Left kidney (tissue), 2 donors: Measurements from ENCODE around the gene PROX1. TPM values are rescaled to one million over a fixed set of nuclear protein-coding genes. Genes with fewer than 3 reads are reported as not detected.

Experiments
- DNase-seq: peaks from one replicate; pipeline ENCODE4 v3.0.0-alpha.2; 2013
- polyA plus RNA-seq: library from polyadenylated mRNA; unstranded; fragments of 120-200 nt; gene quantifications from one replicate; pipeline ENCODE4 v1.2.1, GENCODE V29; 2013; ENCODE audit not compliant: insufficient read length

The PROX1 gene
- polyA plus RNA-seq, 1 donor = 8.5 TPM

DNA sequence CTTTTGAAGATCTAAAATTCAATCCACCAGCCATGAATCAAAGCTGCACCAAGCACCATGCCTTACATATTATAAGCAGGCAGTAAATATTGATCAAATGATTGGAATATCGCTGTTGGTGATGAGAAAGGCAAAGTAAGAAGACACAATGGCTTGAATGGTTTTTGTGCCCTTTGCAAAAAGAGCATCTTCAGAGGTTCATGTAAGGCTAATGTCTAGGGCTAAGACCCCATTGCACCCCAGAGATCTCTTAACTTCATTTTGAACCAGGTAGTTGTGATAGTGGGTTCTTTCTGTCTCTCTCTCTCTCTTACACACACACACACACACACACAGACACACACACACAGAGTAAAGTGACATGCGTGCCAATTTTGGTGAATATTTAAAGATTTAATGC is 12.0 kb downstream of the PROX1 start:
- no peak for DNase-seq

DNA sequence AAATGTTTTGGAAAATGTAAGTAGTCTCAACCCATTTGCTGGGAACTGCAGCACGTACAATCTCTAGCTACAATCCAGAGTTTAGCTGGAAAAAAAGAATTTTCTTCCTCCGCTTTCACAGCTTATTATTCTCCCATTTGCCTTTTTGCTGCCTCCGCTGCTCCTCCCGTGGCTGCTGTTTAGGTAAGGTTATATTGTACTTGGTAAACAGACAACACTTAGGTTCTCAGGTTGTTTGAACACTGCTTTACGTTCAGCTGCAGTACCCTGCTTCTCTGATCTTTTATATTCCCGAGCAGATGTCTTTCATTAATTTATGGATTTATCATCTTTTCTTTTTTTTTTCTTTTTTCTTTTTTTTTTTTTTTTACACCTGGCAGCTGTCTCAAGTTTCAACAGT is 14.3 kb downstream of the PROX1 start:
- no peak for DNase-seq

DNA sequence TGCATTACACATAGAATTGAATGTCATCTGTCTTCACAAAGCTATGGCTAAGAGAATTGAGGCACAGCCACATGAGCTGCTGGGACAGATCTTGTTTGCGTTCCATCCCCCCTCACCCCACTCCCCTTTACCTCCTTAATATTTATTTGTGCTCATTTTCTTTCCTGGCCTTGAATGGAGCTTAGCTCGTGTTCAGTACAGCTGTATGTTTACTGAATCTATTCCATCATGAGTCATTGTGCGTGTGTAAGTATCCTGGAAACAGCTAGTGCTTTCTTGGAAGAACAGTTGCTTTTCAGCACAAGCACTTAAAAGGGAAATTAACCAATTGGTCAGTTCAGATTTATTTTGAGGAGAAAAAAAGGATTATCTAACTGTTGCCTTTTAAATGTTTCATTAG is 14.7 kb downstream of the PROX1 start:
- DNase-seq = no peak

DNA sequence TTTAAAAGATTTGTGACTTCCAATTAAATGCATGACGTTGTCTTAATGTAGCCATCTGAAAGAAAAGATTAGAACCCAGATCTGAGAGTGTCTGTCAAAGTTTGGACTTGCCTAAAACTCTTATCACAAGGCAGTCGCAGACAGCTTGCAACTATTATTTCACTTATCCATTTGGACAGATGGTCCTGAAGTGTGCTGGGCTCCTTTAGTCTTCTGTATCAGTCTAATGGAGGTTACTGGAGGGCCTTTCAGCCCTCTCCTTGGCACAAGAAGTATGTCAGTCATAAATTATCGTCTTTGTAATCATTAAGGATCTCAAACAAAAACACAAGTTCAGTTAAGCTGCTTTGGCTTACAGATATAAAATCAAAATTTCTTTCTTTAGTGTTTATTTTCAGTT is 15.5 kb downstream of the PROX1 start:
- DNase-seq = no peak

DNA sequence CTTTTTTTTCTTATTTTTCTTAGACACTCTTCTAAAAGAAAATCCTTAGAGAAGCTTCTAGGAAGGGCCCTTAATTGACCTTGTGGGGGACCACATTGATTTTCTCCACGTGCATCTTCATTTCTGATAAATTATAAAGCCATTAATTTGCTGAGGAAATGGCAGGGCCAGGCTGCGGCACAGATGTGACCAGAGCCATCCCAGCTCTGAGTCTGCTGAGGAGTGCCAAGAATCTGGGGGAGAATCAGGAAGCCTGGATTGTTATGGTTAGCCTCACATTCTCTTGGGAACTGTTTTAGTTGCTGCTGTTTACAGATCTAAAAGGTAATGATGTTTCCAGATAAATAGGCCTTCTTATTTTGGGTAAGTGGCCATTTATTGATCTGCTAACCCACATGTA is 16.2 kb downstream of the PROX1 start:
- no peak for DNase-seq

DNA sequence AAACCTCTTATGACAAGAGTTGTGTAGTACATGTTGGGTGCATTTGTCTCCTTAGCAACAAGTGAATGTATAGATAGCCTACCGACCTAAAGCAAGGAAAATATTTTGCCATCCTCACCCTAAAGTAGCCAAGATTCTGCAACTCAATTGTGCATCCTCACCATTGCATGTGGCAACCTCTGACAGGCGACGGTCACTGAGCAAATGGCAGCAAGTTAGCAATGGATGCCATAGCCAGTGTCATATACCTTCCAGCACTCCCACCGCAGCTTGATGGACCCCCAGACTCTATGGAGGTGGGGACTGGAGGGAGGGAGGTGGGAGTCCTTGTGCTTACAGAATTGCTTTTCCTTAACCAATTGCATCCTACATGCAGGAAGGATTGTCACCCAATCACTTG is 17.0 kb downstream of the PROX1 start:
- no peak for DNase-seq

DNA sequence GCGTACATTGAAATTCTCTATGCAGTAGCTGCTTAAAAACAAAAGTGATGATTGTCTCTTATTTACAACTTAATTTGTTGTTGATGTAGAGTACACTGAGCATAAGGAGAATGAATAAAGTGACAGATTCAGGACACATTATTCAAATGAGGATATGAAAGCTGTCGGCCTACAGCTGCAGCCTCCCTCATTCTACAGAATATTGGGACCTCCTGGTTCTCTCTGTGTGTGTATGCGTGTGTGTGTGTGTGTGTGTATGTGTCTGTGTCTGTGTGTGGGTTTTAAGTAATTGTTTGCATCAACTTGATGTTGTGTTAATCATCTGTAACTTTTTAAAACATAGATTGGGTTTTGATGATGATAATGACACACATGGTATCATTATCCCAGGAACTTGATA is 17.9 kb downstream of the PROX1 start:
- DNase-seq = no peak

DNA sequence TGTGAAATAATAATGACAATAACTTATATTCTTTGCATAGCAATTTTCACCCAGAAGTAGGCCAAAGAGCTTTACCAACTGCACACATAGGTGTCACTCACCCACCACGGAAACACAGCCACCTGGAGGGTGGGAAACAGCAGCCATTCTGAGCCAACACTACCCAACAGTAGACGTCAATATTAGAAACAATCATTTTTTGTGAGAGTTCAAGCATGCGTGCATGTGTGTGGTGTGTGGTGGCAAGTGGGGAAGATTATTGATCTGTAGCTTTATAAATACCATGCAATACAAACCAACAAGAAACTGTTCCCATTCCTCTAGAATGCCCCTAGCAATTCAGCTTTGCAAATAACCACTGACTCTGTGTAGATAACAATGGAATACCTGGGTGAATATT is 19.1 kb downstream of the PROX1 start:
- DNase-seq = no peak

DNA sequence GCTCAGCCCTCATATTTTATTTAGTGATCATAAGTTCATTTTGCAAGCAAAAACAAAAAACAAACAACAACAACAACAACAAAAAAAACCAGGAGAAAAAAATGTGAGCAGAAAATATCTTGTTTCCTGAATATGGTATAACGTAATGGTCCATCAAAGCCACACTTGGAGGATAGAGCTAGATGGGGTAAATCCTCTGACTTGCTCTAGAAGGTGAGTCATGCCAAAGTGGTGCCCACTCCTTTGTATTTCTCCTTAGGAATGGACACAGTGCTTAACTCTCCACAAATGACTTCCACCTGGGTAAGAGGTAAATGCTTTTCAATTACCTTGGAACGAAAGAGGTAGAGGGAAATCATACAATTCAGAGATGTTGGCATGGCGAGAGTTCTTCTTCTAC is 20.6 kb downstream of the PROX1 start:
- no peak for DNase-seq

DNA sequence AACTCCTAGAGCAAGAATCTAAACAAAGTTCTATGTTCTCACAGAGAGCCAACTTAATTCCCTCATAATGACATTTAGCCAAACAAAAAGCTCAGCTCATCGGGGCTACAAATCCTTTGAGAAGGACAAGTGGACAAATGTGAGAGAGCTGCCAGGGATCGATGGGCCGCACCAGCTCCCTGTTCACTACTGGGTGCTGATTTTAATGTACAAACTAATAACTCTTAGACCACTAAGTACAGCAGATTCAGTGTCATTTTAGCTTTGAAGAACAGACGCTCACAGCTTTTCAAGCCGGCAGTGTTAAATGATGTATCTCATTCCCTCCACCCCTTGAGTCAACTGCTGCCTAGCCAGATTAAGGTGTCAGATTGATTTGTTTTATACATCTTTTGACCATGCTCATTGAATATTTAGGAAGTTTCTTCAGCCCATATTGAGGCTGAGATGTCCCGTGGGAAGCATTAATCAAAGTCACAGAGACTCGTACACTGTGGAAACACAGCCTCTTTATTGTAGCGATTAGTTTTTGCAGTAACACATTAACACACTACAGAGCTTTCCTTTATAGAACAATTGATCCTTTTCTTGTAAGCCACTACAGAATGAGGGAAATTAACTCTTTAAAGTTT is 21.1 kb downstream of the PROX1 start:
- no peak for DNase-seq

DNA sequence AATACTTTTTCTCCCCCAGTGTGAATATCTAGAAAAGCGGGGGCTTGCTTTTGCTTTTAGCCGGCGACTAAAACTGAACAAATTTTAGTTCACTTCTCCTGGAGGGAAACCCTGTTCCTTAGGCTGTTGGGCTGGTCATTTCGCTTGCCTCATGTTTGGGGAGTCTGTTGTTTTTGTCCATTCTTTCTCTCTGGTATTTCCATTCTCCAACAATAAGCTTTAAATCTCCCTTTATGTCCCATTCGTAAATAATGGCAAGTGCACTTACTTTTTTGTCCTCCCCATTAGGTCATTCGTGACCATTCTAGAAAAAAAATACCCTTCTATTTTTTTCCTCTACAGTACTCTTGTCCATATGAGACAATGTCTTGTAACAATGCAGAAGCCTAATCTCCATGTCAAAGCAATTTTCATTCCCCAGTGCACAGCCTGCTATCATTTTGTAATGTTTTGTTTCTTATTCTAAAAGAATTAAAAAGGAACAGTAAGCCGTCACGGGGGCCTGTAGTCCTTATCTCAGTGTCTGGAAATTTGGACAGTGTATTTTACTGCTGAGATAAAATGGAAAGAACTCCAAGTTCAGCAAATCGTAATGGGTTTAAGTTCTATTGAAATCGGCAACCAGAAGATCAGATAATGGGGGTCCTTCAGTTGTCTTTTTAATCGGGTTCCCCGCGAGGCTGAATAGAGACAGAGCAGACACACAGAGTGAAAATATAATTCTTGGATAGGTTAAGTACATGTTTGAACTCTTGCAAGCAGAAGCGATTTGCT is 21.8 kb downstream of the PROX1 start:
- DNase-seq = no peak

DNA sequence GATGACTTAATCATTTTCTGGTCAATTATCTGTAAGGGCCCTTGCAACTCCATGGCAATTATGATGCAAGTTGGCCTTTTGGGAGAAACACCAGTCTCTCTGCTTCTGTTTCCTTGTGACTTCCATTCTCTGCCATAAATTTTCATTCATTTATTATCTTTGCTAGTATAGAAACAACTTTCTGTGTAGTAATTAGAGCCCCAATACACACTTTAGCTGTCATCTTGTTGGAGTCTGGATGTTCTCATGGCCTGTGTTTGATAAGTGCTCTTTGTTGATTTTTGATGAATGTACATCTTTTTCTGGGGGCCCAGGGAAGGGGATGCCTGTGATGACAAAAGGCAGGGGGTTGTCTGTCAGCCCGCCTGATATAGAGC is 22.4 kb downstream of the PROX1 start:
- no peak for DNase-seq

DNA sequence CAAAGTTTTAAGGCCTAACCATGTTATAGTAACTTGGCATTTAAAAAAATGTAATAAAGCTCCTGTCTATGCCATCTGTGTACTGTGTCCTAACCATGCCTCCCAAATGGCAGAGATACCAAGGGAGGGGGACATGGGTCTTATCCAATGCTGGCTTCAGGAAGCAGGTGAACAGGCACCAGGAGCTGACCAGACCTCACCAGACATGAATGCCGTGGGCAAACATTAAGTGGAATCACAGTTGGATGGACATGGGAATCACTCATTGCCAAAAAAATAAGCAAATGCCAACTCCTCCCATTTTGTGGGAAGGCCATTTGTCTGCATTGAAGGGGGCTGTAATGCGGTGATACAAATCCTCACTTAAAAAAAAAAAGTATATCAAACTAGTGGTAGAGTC is 22.9 kb downstream of the PROX1 start:
- DNase-seq = no peak

DNA sequence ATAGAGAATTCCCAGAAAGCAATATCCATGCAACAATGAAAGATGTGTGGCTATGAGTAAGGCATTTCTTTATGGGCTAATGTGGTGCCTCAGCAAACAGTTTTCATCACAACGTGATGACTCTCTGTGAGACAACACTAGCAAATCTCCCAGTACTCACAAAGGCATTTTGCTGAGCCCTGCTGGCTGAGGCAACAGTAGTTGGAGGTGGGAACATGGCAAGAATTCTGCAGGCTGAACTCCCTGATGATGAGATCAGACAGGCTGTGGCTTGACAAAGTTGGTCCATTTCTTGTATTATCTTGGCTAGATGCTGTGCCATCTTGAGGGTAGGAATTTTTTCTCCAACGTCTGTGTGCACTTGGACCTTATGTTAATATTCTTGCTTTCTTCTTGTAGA is 24.6 kb downstream of the PROX1 start:
- DNase-seq = no peak

DNA sequence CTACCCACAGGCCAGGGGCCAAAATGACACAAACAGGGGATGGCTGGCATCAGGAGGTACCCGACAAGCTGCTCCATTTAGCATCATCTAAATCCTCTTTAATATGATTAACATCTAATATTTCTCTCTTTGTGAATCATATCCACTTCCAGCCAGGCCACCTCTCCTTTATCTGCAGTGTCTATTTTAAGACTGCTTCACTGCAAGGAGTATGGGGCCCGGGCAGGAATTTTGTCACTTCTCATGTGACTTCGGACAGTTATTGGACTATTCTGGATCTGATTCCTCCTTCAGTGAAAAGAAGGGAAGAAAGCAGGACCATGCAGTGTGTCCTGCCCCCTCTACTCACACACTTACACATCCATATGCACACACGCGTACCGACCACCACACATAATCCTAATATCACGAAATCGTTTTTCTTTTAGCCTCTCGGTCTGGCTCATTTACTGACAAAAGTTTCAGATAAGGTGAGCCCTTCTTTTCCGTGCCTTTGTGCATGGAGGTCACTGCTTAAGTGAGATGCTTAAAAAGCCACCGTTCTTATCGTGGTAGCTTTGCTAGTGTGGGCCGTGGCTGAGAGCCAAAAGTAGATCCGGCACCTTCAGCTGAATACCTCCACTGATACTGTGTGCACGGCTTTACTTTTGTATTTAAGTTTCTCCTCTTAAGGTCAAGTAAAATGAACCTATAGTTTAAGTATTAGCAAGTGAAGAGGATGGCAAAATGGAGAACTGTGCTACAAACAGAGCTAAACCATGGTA is 26.0 kb downstream of the PROX1 start:
- DNase-seq = no peak

DNA sequence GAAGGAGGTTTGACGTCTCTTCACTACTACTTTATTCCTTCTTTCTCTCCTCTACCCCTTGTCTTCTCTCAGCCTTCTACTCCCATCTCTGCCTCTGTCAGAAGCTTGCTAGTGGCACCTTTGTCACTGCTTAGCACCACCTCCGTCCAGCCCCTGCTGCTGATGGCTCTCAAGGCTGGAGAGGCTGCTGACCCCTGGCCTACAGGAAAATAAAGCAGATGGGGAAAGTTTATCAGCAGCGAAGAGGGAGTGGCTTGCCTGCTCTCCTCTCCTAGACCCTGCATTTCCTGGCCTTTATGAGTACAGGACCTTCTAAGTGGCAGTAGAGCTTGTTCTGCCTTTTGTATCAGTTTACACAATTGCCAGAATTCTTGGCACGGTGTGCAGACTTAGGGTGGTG is 27.0 kb downstream of the PROX1 start:
- no peak for DNase-seq

DNA sequence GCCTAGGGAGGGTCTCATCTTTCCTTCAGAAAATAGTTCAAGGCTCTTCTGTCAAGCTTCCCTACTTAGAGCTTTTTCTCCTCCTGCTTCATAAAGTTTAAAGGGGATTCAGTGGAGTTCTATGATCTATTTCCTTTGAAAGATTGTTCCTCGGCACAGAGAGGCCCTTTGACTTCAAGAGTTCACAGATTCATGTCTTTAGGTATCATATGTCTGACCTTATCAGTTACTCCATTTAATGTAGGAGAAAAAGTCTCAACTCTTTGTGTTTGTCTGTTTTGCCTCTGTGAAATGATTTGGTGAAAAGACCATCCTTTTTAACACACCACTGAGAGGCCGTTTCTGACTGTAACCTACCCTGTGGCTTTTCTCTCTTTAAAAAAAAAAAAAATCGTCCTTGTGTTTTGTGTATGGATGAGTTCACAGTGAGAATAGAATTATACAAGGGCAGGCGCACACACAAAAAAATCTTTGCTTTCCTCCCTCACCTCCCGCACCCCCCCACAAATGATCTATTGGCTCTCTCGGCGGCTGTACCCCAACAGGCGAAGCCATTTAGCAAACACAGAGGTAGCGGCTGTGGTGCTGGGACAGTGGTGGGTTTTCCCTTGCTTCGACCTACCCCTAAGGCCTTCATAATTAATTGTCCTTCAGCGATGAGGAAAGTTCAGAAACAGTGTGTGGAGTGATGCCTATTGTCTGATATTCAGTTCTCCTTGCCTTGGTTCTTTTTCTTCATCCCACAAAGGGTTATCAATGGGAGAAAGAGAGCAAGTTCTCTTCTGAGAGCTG is 29.6 kb downstream of the PROX1 start:
- DNase-seq = no peak

DNA sequence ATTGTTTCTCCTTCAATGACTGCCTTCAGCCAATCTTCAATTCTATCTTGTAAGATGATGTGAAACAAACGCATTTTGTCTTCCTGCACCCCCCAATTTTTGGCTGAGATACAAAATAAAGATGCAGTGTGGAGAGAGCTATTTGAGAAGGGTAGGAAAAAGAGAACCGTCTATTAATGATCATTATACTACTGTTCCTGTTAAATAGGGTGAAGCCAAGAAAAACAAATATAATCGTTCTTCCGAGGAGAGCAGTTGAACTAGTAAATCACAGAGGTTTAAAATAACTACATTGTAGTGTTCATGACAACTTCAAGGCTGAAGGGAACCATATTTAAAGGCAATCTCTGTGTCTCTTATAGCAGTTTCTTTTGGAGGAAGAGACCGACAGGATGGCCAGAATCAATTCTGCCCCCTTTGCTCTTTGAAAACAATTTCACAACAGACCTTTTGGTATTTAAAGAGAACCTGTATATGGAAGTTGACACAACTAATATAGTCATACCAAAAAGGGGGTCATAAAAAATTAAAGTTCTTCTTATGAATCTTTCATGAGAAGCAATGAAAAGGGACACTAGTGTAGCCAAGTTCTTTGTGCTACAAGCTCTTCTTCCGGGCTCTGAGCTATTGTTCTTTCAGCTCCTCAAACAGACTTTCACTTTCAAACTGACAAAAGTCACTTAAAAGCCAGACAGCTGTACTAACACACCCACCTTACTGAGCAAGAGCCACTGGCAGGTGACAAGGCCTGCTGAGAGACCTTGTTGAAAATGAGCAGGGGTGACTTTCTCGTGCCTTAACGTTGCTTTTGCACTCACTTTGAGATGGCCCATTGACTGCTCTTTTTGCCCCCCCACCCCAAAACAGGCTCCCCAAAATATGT is 30.9 kb downstream of the PROX1 start:
- DNase-seq = peak; percentile 31

DNA sequence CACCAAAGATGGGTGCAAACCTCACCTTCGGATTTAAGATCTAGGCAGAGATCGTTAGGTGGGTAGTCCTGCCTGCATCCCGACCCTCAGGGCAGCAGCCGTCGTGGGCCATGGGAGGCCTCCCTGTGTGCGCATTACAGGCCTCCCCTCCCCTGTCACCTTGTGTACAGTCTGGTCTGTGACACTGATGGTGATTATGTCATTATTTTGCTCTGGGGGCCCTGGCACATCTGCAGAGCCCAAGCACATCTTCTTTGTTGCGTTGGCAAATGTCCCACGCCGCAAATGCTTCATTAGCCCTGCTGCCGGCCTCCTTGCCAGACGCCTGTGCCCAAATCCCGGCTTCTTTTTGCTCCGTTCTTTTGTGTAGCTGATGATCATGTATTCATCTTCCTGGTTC is 31.7 kb downstream of the PROX1 start:
- DNase-seq = no peak

DNA sequence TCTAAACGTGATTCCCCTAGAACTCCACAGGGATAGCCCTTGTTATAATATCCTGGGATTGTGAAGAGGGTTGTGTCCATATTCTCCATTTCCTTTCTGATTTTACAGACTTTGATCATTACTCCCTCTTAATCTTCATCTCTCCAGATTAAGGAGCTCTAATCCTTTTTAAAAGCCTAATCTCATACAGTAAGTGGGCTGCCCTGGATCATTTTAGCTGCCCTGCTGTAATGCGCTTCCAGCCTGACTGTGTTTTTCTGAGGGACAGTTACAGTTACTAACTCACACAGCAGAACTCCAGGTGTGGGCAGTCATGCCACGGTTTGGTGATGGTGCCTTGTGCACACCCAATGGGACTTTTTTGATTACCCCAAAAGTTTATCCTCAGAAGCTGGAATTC is 33.5 kb downstream of the PROX1 start:
- no peak for DNase-seq

DNA sequence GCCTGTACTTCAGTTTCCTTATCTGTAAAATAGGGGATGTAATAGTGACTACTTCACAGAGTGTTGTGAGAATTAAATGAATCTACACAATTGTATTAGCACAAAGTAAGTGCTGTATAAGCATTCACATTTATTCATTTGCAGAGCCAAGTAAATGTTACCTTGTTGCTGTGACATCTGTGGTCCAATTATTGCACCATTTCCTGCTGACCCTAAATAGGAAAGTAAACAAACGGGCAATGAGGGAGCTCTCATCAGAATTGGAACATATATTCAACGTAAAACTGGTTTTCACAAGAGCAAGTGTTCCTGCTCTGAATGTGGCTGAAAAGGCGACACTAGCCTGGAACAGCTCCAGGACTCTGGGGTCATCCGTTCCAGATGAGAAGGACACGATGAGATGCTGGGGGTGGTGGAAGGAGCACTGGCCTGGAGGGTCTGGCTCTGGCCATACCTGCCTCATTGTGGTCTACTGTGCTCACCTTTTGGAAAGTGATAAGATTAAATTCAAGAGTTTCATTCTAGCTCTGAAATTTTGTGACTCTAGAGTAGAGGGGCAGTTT is 34.5 kb downstream of the PROX1 start:
- no peak for DNase-seq
